ENCODE data around the gene RASGRP3. TPM values are rescaled to one million over a fixed set of nuclear protein-coding genes. Genes with fewer than 3 reads are reported as not detected.

The RASGRP3 gene
- total and polyA plus RNA-seq, 2 of the 13 experiments (the other 11 are each of a cell fraction or from before 2014, with no cell fraction given), result 0.01 TPM; not detected in 1

GRCh38 chr2:33512112-33512511 is 35.7 kb downstream of the RASGRP3 start (continued):
- no peak for TF ChIP-seq ZMYM3 (CRISPR knock-in tag; IDR thresholded peaks at IDR 0.05)

GRCh38 chr2:33513480-33513879 is 37.0 kb downstream of the RASGRP3 start:
- intact Hi-C loops (cut with micrococcal nuclease; ENCODE audit: unreplicated experiment), result no loop called here
- ATAC-seq (no peak), DNase-seq (ENCODE audit: low spot score) (no peak), FAIRE-seq (no peak)
- POLR2A ChIA-PET, result no interaction called here
- H3K9me3 ChIP-seq (ENCODE audit: low read length), result no peaks in the 10 kb centered on the region
- no peak overlapping the region for H2AFZ ChIP-seq (ENCODE audit: low read length)
- no peaks in the 10 kb centered on the region for H3K4me1 ChIP-seq (ENCODE audit: insufficient read depth, low read length)
- no peaks in the 10 kb centered on the region for H3K36me3 ChIP-seq (replicated peaks in 1 of 2; ENCODE audit: control insufficient read depth in 1 of 2, insufficient read depth in 2 of 2, low read length in 2 of 2)
- H3K27me3 ChIP-seq (ENCODE audit: control insufficient read depth in 1 of 2, insufficient read depth in 2 of 2, low read length in 2 of 2), result no peaks in the 10 kb centered on the region
- CTCF ChIA-PET (ENCODE audit: low intra/inter-chr PET ratio, low total read pairs), result no interaction called here
- BruUV-seq (replicated peaks), result no TSS peak
- H3K4me2 ChIP-seq (ENCODE audit: low read depth, low read length), result no peak overlapping the region
- TF ChIP-seq ZNF598 (CRISPR knock-in tag; IDR thresholded peaks at IDR 0.05; ENCODE audit: borderline replicate concordance) (no peak), ZNF709 (CRISPR knock-in tag; IDR thresholded peaks at IDR 0.05) (no peak), ZNF724P (CRISPR knock-in tag; IDR thresholded peaks at IDR 0.05; ENCODE audit: borderline replicate concordance) (no peak), GRHL1 (CRISPR knock-in tag; conservative IDR thresholded peaks at IDR 0.05) (no peak), ZBTB7B (CRISPR knock-in tag; IDR thresholded peaks at IDR 0.05) (no peak), ZBTB20 (CRISPR knock-in tag; IDR thresholded peaks at IDR 0.05; ENCODE audit: borderline replicate concordance, low read depth) (no peak), SOX6 (IDR thresholded peaks at IDR 0.05) (no peak), SOX6 (CRISPR knock-in tag; IDR thresholded peaks at IDR 0.05) (no peak), ZNF407 (CRISPR knock-in tag; IDR thresholded peaks at IDR 0.05; ENCODE audit: not compliant biosample characterization) (no peak), ZNF607 (CRISPR knock-in tag; IDR thresholded peaks at IDR 0.05; ENCODE audit: borderline replicate concordance) (no peak), NCOA5 (CRISPR knock-in tag; IDR thresholded peaks at IDR 0.05) (no peak), GZF1 (CRISPR knock-in tag; IDR thresholded peaks at IDR 0.05) (no peak), ZFY (CRISPR knock-in tag; IDR thresholded peaks at IDR 0.05) (no peak), ZNF720 (CRISPR knock-in tag; IDR thresholded peaks at IDR 0.05) (no peak)
- no peaks in the 10 kb centered on the region for H4K20me1 ChIP-seq (ENCODE audit: insufficient read depth, low read length)
- WGBS (ENCODE audit: low lambda C conversion rate), result 8% methylated on average over 3 of the region's 3 CpGs
- H3K9ac ChIP-seq (ENCODE audit: insufficient read depth, low read depth, low read length), result no peak overlapping the region
- H3K27ac ChIP-seq (ENCODE audit: extremely low read length, insufficient read depth, low read length), result no peak overlapping the region
- in situ Hi-C loops (cut with HindIII; ENCODE audit: extremely low pct_ligation_motif_present, low pct_unique_long_range_greater_than_20kb), result no loop called here
- no peak overlapping the region for H3K4me3 ChIP-seq (replicated peaks in 1 of 3; ENCODE audit: insufficient read depth in 1 of 3, low read depth in 2 of 3, low read length in 3 of 3)
- H3K79me2 ChIP-seq (ENCODE audit: insufficient read depth, low read length), result no peaks in the 10 kb centered on the region
